Stimulated activated CD8-positive, alpha-beta memory T cell treated with anti-CD3 and anti-CD28 coated beads, Interleukin-12 subunit alpha, Interleukin-12 subunit beta, amount 100 ng/mL, for 1 hour (primary cell): ENCODE results near the gene TMCO4.
"Not testable (repeated sequence)": the region's sequence is repeated elsewhere in the genome, so short reads cannot be mapped to it uniquely, and the experiment has no call there.

Experiments used
- DNase-seq: peaks from one replicate; pipeline ENCODE4 v3.0.0-alpha.2; 2020; ENCODE audit warnings: low read depth

Gene TMCO4

DNA sequence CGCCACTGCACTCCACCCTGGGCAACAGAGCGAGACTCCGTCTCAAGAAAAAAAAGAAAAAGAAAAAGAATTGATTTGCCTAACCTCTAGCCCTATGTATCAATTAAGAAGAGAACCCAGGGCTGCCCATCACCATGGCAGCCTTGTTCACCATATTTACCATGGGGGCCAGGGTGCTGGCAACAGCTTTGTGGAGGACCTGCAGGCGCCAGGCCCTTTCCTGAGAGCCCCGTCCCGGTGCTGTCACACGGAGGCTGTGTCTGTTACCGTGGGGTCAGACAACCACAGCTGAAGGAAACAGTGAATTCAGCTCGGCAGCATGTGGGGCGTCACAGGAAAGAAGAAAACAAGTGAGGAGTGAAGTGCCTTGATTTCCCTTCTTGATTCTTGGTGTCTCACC lies 162.1 kb downstream of the TMCO4 start:
- DNase-seq = no peak

DNA sequence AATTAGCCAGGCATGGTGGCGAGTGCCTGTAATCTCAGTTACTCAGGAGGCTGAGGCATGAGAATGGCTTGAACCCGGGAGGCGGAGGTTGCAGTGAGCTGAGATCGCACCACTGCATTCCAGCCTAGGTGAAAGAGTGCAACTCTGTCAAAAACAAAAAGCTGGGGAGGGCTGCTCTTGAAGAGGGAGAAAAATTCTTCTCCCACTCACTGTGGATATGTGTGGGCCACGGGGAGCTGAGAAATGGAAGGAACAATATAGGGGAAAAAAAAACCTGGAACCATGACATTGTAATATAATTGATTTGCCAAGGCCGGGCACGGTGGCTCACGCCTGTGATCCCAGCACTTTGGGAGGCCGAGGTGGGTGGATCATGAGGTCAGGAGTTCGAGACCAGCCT lies 163.0 kb downstream of the TMCO4 start:
- DNase-seq = not testable (repeated sequence)

DNA sequence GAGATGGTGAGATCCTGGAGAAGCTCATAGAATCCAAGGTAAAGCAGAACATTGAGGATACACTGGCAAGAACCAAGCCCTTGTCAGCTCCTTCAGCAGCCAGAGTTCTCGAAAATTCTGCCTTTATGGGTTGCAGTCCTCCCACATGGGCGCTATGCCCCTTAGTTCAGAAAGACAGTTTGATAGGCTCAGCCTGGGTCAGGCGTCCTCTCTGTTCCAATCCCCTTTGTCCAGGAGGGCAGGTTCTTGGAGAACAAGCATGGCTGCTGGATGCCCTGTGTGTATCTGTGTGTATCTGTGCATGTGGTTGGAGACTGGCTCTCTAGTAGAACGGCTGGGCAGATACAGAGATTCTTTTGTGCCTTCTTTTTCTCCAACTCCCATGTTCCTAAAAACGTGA lies 163.7 kb downstream of the TMCO4 start:
- no peak for DNase-seq

DNA sequence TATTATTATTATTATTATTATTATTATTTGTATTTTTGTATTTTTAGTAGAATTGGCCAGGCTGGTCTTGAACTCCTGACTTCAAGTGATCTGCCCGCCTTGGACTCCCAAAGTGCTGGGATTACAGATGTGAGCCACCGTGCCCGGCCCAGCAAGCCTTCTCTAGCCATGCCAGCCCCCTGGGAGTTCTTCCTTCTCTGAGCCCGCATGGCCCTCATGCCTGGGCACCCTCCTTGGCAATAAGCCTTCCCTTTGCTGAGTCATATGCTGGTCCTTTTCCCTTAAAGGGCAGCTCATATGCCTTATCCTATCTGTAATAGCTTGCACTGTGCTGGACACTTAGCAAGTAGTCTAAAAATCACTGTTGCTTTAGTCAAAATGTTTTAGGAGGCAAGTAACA lies 164.1 kb downstream of the TMCO4 start:
- DNase-seq = no peak

DNA sequence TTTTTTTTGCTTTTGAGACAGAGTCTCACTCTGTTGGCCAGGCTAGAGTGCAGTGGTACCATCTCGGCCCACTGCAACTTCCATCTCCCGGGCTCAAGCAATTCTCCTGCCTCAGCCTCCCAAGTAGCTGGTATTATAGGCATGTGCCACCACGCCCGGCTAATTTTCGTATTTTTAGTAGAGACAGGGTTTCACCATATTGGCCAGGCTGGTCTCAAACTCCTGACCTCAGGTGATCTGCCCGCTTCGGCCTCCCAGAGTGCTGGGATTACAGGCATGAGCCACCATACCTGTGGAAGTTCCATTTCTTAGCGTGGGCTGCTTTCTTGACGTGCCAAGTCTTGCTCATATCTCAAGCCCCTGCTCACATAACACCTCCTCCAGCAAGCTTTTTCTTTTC lies 164.7 kb downstream of the TMCO4 start:
- not testable (repeated sequence) for DNase-seq

DNA sequence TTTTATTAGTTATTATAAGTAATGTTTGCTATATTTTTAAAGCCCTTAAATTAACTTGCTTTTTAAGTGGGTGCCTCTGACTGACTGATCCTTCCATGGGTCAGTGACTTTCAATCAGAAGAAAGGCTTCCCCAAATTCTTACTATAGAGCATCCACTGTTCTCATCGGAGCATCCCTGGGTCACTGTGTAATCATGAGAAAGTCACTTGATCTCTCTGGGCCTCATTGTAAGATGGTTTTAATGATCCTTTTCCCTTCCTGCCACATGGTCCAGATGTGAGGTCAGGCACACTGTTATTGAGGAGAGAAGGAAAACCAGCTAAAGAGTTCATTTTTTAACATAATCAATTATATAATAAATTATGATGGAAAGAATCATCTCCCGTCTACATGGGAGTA lies 166.6 kb downstream of the TMCO4 start:
- no peak for DNase-seq
